OCI-LY3 (cell line): ENCODE data around the gene LRP2.

Experiments used
- CTCF ChIP-seq: fragments of 200-600, 300-600 bp; sonication (generic); IDR thresholded peaks from 2 replicates; pipeline ENCODE4 v1.5.1; 2014; ENCODE audit warnings: antibody characterized with exemption, low read length, low read depth
- EZH2phosphoT487 ChIP-seq: fragments of 200-600 bp; shearing (Covaris generic); IDR thresholded peaks from 2 replicates; pipeline ENCODE4 v1.6.1; 2018; ENCODE audit warnings: antibody characterized with exemption, mixed run types, low read depth

- TF ChIP-seq CTCF (no peak), EZH2phosphoT487 (no peak)
These were observed 4.3 kb downstream of the LRP2 start for GRCh38 chr2:169358016-169358415.
